GM19238 (cell line): ENCODE measurements around the gene HLCS.

Experiments
- DNase-seq: peaks from one replicate; pipeline ENCODE4 v3.0.0; 2011; ENCODE audit warnings: low spot score; ENCODE audit not compliant: insufficient read length

HLCS gene

GRCh38 chr21:36915696-36916245 lies 50.7 kb downstream of the HLCS start:
- no peak for DNase-seq

- DNase-seq: no peak
Measured at GRCh38 chr21:36915014-36915695, 51.3 kb downstream of the HLCS start.

GRCh38 chr21:36914244-36915013 lies 52.0 kb downstream of the HLCS start:
- DNase-seq: no peak

GRCh38 chr21:36913247-36914169 lies 53.0 kb downstream of the HLCS start:
- no peak for DNase-seq

GRCh38 chr21:36910581-36911307 lies 55.7 kb downstream of the HLCS start:
- DNase-seq: no peak

GRCh38 chr21:36909901-36910561 lies 56.4 kb downstream of the HLCS start:
- no peak for DNase-seq

GRCh38 chr21:36909423-36909822 lies 57.0 kb downstream of the HLCS start:
- no peak for DNase-seq

- DNase-seq: no peak
Measured at GRCh38 chr21:36908260-36908908, 58.1 kb downstream of the HLCS start.

GRCh38 chr21:36904093-36904666 lies 62.3 kb downstream of the HLCS start:
- no peak for DNase-seq

GRCh38 chr21:36902793-36903192 lies 63.7 kb downstream of the HLCS start:
- DNase-seq: no peak

GRCh38 chr21:36902331-36902730 lies 64.1 kb downstream of the HLCS start:
- no peak for DNase-seq

- DNase-seq: no peak
Measured at GRCh38 chr21:36901575-36901974, 64.9 kb downstream of the HLCS start.

- no peak for DNase-seq
Measured at GRCh38 chr21:36893581-36893980, 72.9 kb downstream of the HLCS start.

GRCh38 chr21:36892201-36892600 lies 74.3 kb downstream of the HLCS start:
- DNase-seq: no peak

GRCh38 chr21:36891692-36892091 lies 74.8 kb downstream of the HLCS start:
- no peak for DNase-seq

GRCh38 chr21:36891121-36891520 lies 75.3 kb downstream of the HLCS start:
- DNase-seq: no peak

GRCh38 chr21:36890086-36890485 lies 76.4 kb downstream of the HLCS start:
- no peak for DNase-seq

GRCh38 chr21:36889401-36889800 lies 77.1 kb downstream of the HLCS start:
- DNase-seq: no peak

- no peak for DNase-seq
Measured at GRCh38 chr21:36888466-36888865, 78.0 kb downstream of the HLCS start.

- no peak for DNase-seq
Measured at GRCh38 chr21:36887963-36888362, 78.5 kb downstream of the HLCS start.
